ENCODE results near the gene TPSB2.
"Not testable (repeated sequence)": the region's sequence is repeated elsewhere in the genome, so short reads cannot be mapped to it uniquely, and the experiment has no call there.

TPSB2 gene

DNA sequence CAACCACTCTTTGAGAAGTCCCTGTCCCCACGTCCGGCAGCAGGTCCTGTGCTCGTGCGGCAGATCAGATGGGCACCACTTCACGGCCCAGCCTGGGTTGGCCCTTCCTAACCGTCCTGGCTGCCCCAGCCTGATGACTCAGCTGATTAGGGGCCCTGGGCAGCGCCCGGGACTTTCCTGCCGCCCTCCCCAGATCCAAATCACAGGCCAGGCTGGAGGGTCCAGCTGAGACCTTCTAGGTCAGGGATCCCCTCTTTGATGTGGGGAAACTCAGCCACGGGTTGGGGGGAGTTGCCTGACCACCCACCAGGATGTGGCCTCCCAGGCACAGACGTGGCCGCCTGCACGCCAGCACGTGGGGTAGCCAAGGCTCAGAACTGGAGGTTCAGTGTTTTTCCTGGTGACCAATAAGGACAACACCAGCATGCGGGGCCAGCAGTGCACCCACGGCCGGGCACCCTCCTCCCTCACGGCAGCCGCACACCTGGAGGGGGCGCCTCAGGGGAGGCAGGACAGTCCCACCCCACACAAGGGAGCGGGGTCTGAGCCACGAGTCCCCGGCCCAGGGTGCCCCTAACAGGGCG lies 4.2 kb downstream of the TPSB2 start:
- H3K4me3 ChIP-seq (ENCODE audit: low read depth, low read length): not testable (repeated sequence)

DNA sequence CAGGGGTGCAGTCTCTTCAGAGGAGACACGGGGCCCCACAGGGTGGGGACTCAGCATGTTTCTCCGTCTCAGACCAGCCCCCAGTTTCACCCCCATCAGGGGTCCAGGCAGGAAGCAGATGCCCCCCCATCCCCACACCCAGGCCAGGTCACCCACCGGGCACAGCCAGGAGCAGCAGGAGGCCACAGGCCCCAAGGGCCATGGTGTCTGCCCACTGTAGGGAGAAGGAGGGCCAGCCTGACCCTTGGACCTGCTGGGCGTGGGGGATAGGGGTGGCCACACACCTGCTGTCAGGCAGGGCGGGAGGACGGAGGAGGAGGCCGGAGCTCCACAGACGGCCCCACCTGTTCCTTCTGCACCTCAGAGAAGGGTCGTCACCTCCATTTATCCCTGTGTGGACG lies 4.9 kb downstream of the TPSB2 start, which contains the start of gene TPSG1:
Gene TPSG1 (minus strand): TSS at position 218 of the 401 bp plus-strand sequence. CDS start 16 bp downstream, at position 202.
- TF ChIP-seq, protein P1, sequence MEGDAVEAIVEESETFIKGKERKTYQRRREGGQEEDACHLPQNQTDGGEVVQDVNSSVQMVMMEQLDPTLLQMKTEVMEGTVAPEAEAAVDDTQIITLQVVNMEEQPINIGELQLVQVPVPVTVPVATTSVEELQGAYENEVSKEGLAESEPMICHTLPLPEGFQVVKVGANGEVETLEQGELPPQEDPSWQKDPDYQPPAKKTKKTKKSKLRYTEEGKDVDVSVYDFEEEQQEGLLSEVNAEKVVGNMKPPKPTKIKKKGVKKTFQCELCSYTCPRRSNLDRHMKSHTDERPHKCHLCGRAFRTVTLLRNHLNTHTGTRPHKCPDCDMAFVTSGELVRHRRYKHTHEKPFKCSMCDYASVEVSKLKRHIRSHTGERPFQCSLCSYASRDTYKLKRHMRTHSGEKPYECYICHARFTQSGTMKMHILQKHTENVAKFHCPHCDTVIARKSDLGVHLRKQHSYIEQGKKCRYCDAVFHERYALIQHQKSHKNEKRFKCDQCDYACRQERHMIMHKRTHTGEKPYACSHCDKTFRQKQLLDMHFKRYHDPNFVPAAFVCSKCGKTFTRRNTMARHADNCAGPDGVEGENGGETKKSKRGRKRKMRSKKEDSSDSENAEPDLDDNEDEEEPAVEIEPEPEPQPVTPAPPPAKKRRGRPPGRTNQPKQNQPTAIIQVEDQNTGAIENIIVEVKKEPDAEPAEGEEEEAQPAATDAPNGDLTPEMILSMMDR (IDR thresholded peaks at IDR 0.05; ENCODE audit: borderline replicate concordance, insufficient read depth, low read depth, low read length): no peak
- no peak within 1 kb of the TSS for H3K4me3 ChIP-seq (ENCODE audit: low read depth, low read length)

DNA sequence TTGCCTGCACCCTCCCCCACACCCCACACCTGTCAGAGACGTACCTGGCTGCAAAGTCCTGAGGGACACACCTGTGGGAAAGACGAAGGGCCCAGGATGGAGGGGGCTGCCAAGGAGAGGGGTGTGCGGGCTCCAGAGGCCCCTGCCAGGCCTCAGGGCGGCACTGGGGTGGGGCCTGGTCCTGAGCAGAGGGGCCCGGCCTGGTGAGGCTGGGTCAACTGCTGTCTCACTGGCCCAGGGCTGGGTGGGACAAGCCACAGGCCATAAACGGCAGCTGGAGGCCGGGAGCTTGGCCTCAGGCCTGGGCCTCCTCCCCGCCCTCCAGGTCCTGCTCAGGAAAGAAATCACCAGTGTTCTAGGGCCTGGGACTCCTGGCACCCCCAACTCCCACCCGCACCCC lies 5.4 kb downstream of the TPSB2 start:
- H3K4me3 ChIP-seq (ENCODE audit: low read depth, low read length): no peak overlapping the region
- TF ChIP-seq, protein P1 (IDR thresholded peaks at IDR 0.05; ENCODE audit: borderline replicate concordance, insufficient read depth, low read depth, low read length): no peak

- TF ChIP-seq, protein P1 (IDR thresholded peaks at IDR 0.05; ENCODE audit: borderline replicate concordance, insufficient read depth, low read depth, low read length): no peak
- no peak overlapping the region for H3K4me3 ChIP-seq (ENCODE audit: low read depth, low read length)
These were observed 6.4 kb downstream of the TPSB2 start for GRCh38 chr16:1223355-1224214.

DNA sequence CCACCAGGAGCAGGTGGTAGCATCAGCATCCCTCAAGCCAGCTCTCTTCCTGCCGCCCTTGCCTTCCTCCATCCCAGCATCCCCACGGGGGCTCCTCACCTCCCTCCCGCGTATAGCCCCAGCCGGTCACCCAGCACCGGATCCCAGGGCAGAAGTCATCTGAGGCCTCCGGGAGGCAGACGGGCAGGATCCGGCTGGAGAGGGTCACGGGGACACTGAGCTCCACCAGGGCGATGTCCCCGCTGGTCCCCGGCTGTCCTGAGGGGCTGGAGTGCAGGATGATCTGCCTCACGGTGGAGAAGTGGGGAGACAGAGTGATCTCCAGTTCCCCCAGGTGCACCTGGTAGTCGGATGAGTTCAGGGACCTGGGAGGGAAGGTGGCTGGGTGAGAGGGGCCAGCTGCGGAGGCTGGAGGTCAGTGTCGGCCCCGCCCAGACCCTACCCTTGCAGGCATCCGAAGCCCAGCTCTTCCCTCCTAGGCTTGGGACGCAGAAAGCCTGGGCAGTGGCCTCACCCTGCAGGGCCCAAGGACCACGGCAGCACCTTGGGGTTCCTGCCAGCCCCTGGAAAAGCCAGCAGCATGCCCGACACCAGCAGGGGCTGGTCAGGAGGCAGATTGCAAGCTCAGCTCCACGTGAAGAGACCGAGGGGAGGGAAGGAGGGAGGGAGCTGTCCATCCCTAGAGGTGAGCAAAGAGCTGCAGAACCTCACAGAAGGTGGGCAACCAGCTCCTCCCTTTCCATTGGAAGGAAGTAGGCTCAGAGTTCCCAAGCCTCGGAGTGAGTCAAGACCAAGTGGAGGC lies 7.2 kb downstream of the TPSB2 start:
- TF ChIP-seq, protein P1 (IDR thresholded peaks at IDR 0.05; ENCODE audit: borderline replicate concordance, insufficient read depth, low read depth, low read length): no peak
- H3K4me3 ChIP-seq (ENCODE audit: low read depth, low read length): no peak overlapping the region

- TF ChIP-seq, protein P1 (IDR thresholded peaks at IDR 0.05; ENCODE audit: borderline replicate concordance, insufficient read depth, low read depth, low read length): no peak
- no peak overlapping the region for H3K4me3 ChIP-seq (ENCODE audit: low read depth, low read length)
These were observed 8.1 kb downstream of the TPSB2 start for GRCh38 chr16:1221628-1222552.
